Type B pancreatic cell (in vitro differentiated cells): Measurements from ENCODE around the gene FOXRED2. TPM values are rescaled to one million over a fixed set of nuclear protein-coding genes. Genes with fewer than 3 reads are reported as not detected.
A peak's percentile ranks its signal among the peaks of the same experiment; 100 is the strongest.

Experiments
- DNase-seq: peaks from one replicate; pipeline ENCODE4 v3.0.0; 2021; ENCODE audit warnings: mixed read lengths; ENCODE audit not compliant: unreplicated experiment; ENCODE audit errors: extremely low spot score
- H3K27ac Mint-ChIP-seq: 2 replicates; pipeline ENCODE4 v1.8.0; 2021; ENCODE audit warnings: mild to moderate bottlenecking, mixed read lengths
- H3K27me3 Mint-ChIP-seq: 2 replicates; pipeline ENCODE4 v1.8.0; 2021; ENCODE audit warnings: mixed read lengths
- H3K36me3 Mint-ChIP-seq: 2 replicates; pipeline ENCODE4 v1.8.0; 2021; ENCODE audit warnings: mixed read lengths
- H3K4me1 Mint-ChIP-seq: one replicate; pipeline ENCODE4 v1.8.0; 2021; ENCODE audit warnings: mixed read lengths; ENCODE audit not compliant: unreplicated experiment
- H3K4me3 Mint-ChIP-seq: 2 replicates; pipeline ENCODE4 v1.8.0; 2021; ENCODE audit warnings: mild to moderate bottlenecking, mixed read lengths
- H3K9me3 Mint-ChIP-seq: 2 replicates; pipeline ENCODE4 v1.8.0; 2021; ENCODE audit warnings: mixed read lengths
- total RNA-seq: library from RNA; stranded (reverse); gene quantifications from 2 replicates; pipeline ENCODE4 v1.2.1, GENCODE V29; 2021; ENCODE audit warnings: low replicate concordance
- TF ChIP-seq, protein P1 (sequence below): fragments of 200-600 bp; sonication (generic); conservative IDR thresholded peaks from 2 replicates; pipeline ENCODE4 v1.5.0; 2021; ENCODE audit warnings: antibody characterized with exemption, mild to moderate bottlenecking

Gene FOXRED2
- total RNA-seq, 1 donor from 2014 or later = 38.8 TPM

DNA sequence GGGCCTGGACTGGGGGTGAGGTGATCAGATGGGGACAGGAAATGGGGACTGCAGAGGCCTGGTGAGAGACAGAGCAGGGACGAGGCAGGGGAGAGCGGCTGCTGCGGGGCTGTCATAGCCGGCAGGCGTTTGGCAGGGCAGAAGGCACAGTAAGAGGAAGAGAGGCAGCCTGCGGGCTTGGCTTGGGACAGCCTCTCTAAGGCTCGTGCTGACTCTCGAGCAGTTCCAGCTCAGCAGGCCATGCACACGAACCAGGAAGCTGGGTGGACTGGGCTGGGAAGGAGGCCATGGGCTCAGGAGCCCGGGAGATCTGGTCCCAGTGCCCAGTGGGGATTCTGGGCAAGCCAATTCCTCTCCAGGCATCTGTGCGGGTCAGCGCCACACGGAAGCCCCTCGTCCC lies 41.8 kb upstream of the FOXRED2 start:
- H3K4me1 Mint-ChIP-seq = no peaks in the 10 kb centered on the region
- no peak for DNase-seq
- H3K27me3 Mint-ChIP-seq = peaks cover 55% of the 10 kb centered on the region
- no peak overlapping the region for H3K4me3 Mint-ChIP-seq
- no peaks in the 10 kb centered on the region for H3K36me3 Mint-ChIP-seq
- TF ChIP-seq, protein P1, sequence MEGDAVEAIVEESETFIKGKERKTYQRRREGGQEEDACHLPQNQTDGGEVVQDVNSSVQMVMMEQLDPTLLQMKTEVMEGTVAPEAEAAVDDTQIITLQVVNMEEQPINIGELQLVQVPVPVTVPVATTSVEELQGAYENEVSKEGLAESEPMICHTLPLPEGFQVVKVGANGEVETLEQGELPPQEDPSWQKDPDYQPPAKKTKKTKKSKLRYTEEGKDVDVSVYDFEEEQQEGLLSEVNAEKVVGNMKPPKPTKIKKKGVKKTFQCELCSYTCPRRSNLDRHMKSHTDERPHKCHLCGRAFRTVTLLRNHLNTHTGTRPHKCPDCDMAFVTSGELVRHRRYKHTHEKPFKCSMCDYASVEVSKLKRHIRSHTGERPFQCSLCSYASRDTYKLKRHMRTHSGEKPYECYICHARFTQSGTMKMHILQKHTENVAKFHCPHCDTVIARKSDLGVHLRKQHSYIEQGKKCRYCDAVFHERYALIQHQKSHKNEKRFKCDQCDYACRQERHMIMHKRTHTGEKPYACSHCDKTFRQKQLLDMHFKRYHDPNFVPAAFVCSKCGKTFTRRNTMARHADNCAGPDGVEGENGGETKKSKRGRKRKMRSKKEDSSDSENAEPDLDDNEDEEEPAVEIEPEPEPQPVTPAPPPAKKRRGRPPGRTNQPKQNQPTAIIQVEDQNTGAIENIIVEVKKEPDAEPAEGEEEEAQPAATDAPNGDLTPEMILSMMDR = no peak
- no peak overlapping the region for H3K27ac Mint-ChIP-seq
- H3K9me3 Mint-ChIP-seq = no peaks in the 10 kb centered on the region

DNA sequence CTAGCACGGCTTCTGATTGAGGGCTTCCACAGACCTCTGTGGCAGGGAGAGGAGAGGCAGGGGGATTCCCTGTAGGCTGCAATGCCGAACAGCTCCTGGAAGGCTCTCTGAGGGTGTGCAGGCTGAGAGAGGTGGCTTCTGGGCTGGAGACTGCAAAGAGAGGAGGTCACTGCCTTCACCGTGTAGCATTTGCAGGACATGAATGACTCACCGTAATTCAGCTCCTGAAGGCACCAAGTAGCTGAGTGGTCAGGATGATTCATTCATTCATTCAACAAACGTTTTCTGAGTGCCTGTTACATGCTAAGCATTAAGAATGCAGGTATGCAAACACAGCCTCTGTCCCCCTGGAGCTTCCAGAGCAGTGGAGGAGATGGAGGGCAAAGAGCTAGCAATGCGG lies 40.1 kb upstream of the FOXRED2 start:
- Mint-ChIP-seq H3K27ac (peak overlapping the region; percentile 3), H3K4me3 (no peak overlapping the region), H3K36me3 (no peaks in the 10 kb centered on the region), H3K9me3 (no peaks in the 10 kb centered on the region), H3K4me1 (no peaks in the 10 kb centered on the region), H3K27me3 (peaks cover 53% of the 10 kb centered on the region)
- TF ChIP-seq, protein P1 = no peak
- no peak for DNase-seq

DNA sequence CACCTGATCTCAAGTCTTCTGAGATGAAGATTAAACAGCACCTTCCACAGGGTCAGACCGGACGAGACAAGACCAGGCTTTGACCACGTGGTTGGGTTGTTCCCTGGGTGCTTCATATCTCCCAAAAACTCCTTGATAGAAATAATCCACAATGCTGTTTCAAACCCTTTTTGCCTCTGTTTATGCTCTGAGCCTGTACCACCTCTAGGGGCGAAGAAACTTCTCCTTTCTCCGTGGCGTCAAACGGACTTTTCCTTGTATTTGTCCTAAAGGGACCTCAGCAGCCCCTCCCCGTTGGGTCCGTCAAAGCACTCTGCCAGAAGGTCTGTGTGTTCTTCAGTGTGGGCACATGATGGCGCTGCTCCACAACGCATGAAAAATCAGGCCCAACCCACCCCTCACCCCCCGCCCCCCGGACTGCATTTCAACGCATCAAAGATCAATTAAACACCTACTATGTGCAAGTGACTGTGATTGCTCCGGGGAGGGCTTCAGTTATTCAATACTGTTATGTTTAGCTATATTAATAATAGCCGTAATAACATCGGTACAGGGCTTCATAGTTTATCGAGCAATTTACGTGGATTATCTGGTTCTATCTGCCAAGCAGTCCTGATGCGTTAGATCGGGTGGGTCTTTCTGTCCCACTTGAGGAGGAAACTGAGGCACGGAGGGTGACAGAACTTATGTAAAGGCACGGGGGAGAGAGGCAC lies 39.4 kb upstream of the FOXRED2 start:
- TF ChIP-seq, protein P1 = peak; percentile 86
- no peaks in the 10 kb centered on the region for H3K36me3 Mint-ChIP-seq
- peaks cover 46% of the 10 kb centered on the region for H3K27me3 Mint-ChIP-seq
- H3K9me3 Mint-ChIP-seq = no peaks in the 10 kb centered on the region
- peak overlapping the region; percentile 50 for H3K27ac Mint-ChIP-seq
- DNase-seq = no peak
- no peaks in the 10 kb centered on the region for H3K4me1 Mint-ChIP-seq
- H3K4me3 Mint-ChIP-seq = no peak overlapping the region

DNA sequence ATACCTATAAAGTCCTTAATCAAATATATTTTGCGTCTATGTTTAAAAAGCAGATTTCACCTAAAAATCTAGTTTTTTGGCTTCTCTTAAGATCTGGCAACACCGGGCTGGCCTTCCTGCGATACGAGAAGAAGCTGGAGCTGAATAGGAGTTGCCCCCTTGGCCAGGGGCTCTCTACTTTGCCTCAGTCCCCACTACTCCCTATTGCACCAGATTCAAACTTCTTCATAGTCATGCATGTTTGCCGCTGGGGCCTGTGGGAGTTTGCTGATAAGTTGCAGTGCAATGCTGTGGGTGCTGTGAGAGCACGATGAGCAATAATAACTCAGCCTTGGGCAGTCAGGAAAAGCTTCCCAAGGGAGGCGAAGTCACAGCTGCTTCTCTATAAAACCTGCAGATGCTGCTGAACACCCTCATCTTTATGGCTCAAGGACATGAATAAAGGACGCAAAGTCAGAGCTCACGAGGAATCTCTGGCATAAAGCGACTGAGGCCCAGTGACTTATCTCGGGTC lies 37.3 kb upstream of the FOXRED2 start:
- TF ChIP-seq, protein P1 = no peak
- Mint-ChIP-seq H3K27me3 (peaks cover 34% of the 10 kb centered on the region), H3K4me3 (no peak overlapping the region), H3K4me1 (no peaks in the 10 kb centered on the region), H3K27ac (no peak overlapping the region), H3K9me3 (no peaks in the 10 kb centered on the region), H3K36me3 (no peaks in the 10 kb centered on the region)
- DNase-seq = no peak

DNA sequence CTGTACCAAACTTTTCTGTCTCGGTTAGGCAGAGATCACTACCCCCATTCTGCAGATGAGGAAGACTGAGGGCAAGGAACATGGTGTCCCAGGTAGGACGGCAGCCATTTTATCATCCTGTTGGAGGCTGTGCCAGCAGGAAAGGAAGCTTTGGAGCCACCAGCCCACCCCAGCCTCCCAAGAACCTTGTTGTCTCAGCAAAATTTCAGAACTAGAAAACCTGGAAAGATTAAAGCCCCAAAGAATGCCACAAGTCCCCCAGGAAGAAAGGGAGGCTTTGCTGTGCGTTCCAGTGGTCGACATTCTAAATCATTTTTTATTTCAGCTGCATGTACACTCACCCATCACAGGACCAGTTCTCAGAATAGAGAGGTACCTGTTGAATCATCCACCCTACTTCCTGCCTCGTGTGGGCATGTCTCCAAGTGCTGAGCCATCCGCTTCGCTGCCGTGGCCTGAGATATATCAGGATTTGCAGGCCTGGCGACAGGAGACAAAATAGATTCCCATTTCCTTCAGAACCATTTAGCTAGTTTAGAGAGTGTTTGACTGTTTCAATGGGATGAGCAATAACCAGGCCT lies 35.1 kb upstream of the FOXRED2 start:
- H3K4me3 Mint-ChIP-seq = no peak overlapping the region
- H3K27ac Mint-ChIP-seq = no peak overlapping the region

More for the DNA sequence above, 35.1 kb upstream of the FOXRED2 start:
- Mint-ChIP-seq H3K4me1 (no peaks in the 10 kb centered on the region), H3K9me3 (no peaks in the 10 kb centered on the region), H3K36me3 (no peaks in the 10 kb centered on the region), H3K27me3 (peaks cover 19% of the 10 kb centered on the region)
- no peak for DNase-seq
- TF ChIP-seq, protein P1 = no peak
